HPDE6-E6E7 (cell line): ENCODE data around the gene RNF223.
"Not testable (repeated sequence)": the region's sequence is repeated elsewhere in the genome, so short reads cannot be mapped to it uniquely, and the experiment has no call there.

ENCODE experiments used
- DNase-seq: peaks from one replicate; pipeline ENCODE4 v3.0.0; 2011; ENCODE audit warnings: missing footprints; ENCODE audit errors: extremely low spot score

Gene RNF223

DNA sequence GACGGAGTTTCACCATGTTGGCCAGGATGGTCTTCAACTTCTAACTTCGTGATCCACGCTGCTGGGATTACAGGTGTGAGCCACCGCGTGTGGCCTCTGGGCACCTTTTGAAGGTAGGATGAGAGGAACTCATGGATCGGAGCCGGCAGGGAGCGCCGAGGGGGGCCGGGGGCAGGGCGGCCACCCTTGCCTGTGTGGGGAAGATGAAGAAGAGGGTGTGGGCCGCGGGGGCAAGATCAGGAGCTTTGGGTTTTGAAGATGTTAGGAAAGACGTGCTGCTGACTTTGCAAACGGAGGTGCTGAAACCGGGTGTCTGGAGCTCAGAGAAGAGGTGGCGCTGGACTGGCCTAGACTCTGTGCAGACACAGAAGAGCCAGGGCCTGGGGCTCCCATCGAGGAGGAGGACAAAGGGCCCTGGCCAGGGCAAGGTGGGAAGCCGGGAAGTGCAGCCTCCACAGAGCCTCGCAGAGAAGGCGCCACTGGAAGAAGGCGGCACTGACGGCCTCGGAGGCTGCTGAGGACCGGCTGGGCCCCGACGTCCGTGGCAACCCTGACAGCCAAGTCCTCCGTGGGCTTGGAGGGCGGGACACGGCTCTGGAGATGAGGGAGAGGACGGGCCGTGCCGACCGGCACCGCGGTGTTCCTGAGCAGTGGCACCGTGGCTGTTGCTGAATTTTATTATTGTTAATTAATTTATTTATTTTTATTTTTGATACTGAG, 13.7 kb downstream of the RNF223 start:
- DNase-seq = no peak

DNA sequence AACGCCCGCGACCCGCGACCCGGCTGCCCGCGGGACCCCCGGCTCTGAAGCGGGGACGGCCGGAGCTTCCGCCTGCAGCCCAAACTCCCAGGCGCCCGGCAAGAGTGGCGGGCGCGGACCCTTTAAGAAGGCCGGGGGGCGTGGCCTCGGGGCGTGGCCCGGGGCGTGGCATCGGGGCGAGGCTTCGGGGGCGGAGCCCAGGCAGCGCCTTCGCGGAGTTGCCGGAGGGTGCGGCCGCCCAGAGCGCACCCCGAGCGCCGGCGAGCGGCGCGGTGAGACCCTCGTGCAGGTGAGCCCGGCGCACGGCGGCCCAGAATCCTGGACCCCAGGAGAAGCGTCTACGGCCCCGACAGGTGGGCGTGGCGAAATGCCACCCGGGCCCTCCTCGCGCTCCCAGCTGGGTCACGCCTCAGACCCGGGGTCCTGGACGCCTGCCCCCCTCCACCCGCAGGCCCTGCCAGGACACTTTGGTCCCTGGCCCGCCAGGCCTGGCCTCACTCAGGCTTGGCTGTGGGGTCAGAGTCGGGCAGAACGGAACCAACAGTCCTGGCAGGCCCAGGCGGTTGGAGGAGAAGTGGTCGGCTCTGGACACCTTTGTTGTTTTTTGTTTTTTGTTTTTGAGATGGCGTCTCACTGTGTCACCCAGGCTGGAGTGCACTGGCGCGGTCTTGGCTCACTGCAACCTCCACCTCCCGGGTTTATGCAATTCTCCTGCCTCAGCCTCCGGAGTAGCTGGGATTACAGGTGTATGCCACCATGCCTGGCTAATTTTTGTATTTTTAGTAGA, 14.4 kb downstream of the RNF223 start:
- DNase-seq = peak; percentile 78

DNA sequence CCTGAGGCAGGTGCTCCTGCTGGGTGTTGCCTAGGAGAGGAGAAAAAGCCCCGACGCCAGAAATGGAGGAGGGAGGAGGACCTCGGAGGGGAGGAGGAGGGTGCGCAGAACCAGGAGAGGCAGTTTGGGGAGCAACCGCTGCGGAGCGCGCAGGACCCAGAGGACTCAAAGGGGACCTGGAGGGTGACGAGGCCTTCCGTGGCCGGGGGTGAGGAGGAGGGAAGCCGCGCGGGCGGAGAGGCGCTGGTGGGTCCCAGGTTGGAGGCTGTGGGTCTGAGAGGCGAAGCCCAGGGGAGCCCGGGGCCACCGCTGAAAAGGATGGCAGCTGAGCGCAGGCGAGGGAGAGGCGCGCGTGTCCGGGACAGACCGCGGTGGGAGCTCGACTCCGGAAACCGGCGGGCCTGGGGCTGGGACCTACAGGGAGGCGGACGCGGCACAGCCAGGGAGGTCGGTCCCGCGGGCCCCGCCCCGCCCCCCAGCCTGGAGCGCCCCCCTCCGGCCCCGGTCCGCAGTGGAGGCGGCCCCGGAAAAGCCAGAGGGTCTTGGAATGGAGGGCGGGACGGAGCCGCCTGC, 15.1 kb downstream of the RNF223 start:
- DNase-seq = no peak

DNA sequence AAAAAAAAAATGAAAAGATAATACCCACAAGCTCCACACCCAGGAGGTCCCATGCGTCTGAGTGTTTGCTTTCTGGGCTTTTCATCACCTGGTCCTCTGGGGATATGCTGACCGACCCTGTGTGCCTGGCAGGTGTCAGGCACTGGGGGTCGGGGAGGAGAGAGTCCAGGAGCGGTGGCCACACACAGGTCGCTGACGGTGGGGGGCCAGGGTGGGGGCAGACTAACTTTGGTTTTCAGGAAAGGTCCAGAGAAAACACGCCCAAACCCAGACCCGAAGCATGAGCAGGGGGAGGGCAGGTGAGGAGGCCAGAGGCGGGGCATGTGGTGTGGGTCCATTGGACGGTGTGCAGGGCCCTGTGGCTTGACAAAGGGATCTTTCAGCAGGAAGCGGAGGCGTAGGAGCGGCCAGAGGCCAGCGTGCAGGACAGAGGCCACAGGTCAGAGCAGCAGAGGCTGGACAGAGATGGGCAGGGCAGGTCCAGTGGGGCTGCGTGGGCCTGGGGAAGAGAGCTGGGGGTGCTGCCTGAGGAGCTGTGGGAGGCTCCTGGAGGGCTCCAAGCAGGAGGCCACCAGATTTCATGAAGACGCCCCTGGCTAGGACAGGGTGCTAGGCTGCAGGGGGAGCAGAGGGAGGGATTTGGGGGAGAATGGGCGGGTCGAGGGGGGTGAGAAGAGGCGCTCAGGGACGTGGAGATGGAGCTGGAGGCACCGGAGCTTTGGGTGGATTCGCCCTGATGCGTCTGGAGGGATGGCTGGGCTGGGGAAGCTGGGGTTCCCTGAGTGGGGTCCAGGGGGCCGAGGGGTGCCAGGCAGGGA, 15.8 kb downstream of the RNF223 start:
- no peak for DNase-seq

DNA sequence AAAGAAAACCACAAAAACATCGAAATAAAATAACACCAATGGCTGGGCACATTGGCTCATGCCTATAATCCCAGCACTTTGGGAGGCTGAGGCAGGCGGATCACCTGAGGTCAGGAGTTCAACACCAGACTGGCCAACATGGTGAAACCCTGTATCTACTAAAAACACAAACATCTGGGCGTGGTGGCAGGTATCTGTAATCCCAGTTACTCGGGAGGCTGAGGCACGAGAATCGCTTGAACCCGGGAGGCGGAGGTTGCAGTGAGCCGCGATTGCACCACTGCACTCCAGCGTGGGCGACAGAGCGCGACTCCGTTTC, 16.4 kb downstream of the RNF223 start:
- not testable (repeated sequence) for DNase-seq

DNA sequence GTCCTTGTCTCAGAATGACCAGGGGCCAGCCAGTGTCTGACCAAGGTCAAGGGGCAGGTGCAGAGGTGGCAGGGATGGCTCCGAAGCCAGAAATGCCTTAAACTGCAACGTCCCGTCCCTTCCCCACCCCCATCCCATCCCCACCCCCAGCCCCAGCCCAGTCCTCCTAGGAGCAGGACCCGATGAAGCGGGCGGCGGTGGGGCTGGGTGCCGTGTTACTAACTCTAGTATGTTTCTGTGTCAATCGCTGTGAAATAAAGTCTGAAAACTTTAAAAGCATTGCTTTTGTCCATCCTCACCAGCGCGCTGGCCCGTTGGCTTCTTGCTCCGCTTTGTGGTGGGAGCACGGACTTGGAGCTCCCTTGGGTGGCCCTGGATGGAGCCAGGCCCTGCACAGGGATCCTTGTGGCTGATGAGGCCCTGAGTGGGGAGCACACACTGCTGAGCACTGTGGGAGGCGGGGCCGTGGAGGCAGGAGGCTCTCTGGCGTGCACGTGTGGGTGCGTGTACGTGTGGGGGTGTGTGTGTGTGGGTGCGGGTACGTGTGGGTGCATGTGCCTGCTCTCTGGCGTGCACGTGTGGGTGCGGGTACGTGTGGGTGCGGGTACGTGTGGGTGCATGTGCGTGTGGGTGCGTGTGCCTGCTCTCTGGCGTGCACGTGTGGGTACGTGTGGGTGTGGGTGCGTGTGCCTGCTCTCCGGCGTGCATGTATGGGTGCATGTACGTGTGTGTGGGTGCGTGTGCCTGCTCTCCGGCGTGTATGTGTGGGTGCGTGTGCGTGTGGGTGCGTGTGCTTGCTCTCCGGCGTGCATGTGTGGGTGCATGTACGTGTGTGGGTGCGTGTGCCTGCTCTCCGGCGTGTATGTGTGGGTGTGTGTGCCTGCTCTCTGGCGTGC, 18.0 kb downstream of the RNF223 start:
- no peak for DNase-seq

DNA sequence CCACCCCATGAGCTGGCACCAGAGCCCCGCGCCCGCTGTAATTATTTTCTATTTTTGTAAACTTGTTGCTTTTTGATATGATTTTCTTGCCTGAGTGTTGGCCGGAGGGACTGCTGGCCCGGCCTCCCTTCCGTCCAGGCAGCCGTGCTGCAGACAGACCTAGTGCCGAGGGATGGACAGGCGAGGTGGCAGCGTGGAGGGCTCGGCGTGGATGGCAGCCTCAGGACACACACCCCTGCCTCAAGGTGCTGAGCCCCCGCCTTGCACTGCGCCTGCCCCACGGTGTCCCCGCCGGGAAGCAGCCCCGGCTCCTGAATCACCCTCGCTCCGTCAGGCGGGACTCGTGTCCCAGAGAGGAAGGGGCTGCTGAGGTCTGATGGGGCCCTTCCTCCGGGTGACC, 19.1 kb downstream of the RNF223 start:
- no peak for DNase-seq

DNA sequence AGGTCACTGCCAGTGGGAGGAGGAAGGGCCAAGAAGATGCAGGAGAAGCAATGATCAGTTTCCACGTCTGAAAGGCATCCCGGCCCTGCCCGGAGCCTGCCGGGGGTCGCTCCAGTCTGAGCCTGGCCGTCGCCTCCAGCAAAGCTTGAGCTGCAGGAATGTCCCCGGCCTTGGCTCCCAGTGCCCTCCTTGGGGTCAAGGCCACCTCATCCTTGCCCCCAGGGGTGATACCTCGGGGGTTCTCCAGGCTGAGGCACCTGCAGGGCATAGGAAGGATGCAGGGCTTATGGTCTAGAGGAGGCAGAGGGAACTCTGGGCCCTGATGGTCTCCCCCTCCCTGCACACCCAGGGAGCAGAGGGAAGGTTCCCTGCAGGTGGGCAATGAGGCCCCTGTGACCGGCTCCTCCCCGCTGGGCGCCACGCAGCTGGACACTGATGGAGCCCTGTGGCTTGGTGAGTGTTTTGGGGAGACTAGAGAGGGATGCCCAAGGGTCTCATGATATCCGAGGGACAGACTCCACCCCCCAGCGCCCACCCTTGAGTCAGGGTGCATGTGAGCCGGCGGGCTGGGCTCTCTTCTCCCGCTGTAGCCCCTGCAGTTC, 19.9 kb downstream of the RNF223 start:
- DNase-seq = no peak

DNA sequence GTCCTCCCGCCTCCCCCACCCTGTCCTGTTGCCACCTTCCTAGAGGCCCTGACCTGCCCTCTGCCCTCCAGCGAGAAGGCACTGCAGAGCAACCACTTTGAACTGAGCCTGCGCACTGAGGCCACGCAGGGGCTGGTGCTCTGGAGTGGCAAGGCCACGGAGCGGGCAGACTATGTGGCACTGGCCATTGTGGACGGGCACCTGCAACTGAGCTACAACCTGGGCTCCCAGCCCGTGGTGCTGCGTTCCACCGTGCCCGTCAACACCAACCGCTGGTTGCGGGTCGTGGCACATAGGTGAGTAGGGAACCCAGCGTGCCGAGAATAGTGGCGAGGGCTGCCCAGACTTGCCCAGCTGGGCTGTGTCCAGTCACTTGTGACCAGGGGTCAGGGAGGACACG, 20.4 kb downstream of the RNF223 start:
- DNase-seq = no peak

DNA sequence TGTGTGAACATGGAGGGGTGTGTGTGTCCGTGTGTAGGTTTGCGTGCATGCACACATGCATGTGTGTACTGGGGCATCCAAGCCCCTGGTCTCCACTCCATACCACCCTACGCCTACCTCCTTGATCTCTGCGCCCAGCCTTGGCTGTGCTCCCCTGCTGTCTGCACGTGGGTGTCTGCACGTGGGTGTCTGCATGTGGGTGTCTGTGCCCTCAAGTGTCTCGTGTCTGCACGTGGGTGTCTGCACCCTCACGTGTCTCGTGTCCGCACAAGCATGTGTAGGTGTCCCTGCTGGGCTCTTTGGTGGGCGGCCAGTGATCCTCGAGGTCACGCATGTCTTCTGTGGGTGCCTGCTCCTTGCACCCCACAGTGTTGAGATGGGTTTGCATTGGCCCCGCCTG, 21.1 kb downstream of the RNF223 start:
- no peak for DNase-seq

DNA sequence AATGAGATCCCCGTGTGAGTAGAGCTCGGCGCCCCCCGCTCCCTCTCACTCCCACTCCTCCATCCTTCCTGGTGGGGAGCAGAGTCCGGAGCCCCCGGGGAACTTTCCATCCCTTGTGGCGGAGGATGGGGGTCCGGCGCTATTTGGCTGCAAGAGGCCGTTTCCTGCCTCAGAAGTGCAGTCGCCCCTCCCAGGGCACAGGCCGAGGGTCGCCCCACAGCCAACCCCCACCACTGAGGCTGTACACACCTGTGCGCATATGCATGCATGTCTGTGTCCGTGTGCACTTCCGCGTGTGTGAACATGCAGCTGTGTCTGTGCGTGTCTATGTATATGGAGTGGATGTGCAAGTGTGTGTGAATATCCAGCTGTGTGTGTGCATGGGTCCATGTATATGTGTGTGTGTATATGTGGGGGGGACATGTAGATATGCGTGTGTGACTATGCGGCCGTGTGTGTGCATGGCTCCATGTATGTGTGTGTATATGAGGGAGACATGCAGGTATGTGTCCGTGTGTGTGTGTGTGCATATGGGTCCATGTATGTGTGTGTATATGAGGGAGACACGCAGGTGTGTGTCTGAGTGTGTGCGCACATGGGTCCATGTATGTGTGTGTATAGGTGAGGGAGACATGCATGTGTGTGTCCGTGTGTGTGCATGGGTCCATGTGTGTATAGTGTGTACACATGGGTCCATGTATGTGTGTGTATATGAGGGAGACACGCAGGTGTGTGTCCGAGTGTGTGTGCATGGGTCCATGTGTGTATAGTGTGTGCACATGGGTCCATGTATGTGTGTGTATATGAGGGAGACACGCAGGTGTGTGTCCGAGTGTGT, 21.9 kb downstream of the RNF223 start:
- no peak for DNase-seq

DNA sequence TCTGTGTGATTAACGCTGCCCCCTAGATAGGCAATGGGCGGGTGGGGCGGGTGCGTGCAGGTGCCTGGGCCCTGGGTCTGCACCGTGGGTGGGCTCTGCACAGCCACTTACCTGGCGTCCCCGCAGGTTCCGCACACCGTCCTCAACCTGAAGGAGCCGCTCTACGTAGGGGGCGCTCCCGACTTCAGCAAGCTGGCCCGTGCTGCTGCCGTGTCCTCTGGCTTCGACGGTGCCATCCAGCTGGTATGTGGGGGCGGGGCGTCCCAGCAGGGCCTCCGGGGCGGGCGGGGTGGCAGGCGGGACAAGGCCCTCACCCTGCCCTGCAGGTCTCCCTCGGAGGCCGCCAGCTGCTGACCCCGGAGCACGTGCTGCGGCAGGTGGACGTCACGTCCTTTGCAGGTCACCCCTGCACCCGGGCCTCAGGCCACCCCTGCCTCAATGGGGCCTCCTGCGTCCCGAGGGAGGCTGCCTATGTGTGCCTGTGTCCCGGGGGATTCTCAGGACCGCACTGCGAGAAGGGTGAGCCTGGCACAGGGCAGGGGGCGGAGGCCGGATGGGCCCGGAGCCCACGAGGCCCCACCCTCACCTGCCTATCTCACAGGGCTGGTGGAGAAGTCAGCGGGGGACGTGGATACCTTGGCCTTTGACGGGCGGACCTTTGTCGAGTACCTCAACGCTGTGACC, 22.8 kb downstream of the RNF223 start:
- DNase-seq = no peak

DNA sequence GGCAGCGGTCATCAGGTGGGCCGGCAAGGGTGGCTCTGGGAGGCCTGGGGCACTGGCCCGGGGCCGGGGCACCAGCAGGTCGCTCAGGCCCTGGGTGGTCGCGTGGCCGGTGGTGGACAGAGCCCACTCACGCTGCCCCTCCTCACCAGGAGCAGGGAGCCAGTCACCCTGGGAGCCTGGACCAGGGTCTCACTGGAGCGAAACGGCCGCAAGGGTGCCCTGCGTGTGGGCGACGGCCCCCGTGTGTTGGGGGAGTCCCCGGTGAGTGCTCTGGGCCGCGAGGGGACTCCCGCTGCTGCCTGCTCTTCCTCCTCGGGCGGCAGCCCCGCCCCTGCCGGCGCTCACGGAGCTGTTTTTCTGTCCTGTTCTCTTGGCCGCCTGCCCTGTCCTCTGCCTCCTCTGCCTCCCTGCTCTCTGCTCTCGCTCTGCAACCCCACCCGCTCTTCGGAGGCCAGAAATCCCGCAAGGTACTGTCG, 23.5 kb downstream of the RNF223 start:
- no peak for DNase-seq

DNA sequence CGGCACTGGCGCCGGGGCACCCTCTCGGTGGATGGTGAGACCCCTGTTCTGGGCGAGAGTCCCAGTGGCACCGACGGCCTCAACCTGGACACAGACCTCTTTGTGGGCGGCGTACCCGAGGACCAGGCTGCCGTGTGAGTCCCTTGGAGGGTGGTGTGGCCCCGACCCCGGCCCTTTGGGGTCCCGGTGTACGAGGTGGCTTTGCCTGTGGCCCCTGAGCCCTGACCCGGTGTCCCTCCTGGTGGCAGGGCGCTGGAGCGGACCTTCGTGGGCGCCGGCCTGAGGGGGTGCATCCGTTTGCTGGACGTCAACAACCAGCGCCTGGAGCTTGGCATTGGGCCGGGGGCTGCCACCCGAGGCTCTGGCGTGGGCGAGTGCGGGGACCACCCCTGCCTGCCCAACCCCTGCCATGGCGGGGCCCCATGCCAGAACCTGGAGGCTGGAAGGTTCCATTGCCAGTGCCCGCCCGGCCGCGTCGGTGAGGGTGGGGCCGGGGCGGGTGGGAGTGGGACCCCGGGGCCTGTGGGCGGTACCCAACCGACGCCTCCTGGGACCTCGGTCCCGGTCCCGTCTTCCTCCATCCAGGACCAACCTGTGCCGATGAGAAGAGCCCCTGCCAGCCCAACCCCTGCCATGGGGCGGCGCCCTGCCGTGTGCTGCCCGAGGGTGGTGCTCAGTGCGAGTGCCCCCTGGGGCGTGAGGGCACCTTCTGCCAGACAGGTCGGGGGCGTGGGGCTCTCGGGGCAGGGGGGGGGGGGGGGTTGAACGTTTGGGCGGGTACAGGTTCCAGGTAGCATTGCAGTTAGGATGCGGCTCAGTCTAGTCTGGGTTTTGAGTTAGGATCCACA, 24.6 kb downstream of the RNF223 start:
- no peak for DNase-seq

DNA sequence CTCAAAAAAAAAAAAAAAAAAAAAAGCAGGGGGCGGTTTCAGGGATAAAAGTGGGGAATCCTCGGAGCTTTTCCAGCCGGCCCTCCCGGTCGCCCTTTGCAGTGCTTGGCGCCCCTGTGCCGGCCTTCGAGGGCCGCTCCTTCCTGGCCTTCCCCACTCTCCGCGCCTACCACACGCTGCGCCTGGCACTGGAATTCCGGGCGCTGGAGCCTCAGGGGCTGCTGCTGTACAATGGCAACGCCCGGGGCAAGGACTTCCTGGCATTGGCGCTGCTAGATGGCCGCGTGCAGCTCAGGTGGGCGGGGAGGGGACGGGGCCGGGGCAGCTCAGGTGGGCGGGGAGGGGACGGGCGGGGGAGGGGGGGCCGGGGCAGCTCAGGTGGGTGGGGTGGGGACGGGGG, 25.3 kb downstream of the RNF223 start:
- DNase-seq = no peak

DNA sequence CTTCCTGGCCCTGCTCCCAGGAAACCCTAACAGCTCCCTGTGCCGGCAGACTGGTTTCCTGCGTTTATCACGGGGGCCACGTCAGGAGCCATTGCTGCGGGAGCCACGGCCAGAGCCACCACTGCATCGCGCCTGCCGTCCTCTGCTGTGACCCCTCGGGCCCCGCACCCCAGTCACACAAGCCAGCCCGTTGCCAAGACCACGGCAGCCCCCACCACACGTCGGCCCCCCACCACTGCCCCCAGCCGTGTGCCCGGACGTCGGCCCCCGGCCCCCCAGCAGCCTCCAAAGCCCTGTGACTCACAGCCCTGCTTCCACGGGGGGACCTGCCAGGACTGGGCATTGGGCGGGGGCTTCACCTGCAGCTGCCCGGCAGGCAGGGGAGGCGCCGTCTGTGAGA, 26.1 kb downstream of the RNF223 start:
- DNase-seq = no peak

DNA sequence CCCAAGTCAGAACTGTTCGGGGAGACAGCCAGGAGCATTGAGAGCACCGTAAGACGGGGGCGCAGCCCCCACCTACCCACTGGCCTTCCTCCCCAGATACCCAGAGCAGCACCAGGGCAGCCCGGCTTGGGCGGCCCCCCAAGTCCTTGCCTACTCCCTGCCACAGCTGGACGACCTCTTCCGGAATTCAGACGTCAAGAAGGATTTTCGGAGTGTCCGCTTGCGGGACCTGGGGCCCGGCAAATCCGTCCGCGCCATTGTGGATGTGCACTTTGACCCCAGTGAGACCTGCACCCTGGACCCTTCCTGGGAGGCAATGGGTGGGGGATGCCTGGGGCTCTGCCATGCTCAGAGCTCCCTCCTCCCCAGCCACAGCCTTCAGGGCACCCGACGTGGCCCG, 26.7 kb downstream of the RNF223 start:
- DNase-seq = no peak

DNA sequence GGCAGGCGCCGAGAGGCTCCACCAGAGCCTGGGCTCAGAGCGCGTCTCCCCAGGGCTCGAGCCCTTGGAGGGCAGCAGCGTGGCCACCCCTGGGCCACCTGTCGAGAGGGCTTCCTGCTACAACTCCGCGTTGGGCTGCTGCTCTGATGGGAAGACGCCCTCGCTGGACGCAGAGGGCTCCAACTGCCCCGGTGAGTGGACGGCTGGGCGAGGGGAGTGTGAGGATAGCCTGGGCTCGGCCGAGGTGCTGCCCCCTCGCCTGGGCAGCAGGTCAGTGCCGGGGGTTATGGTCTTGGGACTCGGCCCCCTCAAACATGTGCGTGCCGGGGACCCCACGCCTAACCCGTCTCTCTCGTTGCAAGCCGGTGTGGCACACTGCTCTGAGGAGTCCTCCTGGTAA, 27.3 kb downstream of the RNF223 start:
- no peak for DNase-seq
